H1 (cell line): Measurements from ENCODE around the gene C19orf44. TPM values are rescaled to one million over a fixed set of nuclear protein-coding genes. Genes with fewer than 3 reads are reported as not detected.

Experiments
- CTCF ChIA-PET: fragments of 300-600 bp; sonication (Branson Sonifier 250); formaldehyde crosslinking; loops from one replicate; lab custom pipeline; 2021; ENCODE audit not compliant: partially characterized antibody; lab: Charles Lee
- POLR2A ChIA-PET: fragments of 300-600 bp; sonication (Branson Sonifier 250); formaldehyde crosslinking; loops from one replicate; lab custom pipeline; 2021; ENCODE audit warnings: inconsistent platforms; ENCODE audit not compliant: partially characterized antibody; lab: Charles Lee
- DNase-seq, 2 experiments: peaks; one replicate each; pipeline versions ENCODE4 v3.0.0 to v3.0.0-alpha.2; 2010 to 2022; ENCODE audit warnings: low spot score in 2 of 2, low read depth in 1 of 2, mixed read lengths in 1 of 2
- FAIRE-seq: peaks from 2 replicates; lab custom pipeline; 2011; peaks lifted over from hg19 to GRCh38; lab: Jason Lieb, UNC
- H2AFZ ChIP-seq: 2 replicates; pipeline ENCODE4 v1.8.1; 2012; ENCODE audit warnings: low read length, inconsistent platforms
- H2AK5ac ChIP-seq: 2 replicates; pipeline ENCODE4 v1.6.1; 2013; ENCODE audit warnings: low read depth, low read length
- H2BK120ac ChIP-seq: replicated peaks from 2 replicates; pipeline ENCODE3; 2013; ENCODE audit warnings: low read depth, low read length, inconsistent platforms
- H2BK12ac ChIP-seq: 2 replicates; pipeline ENCODE4 v1.6.1; 2013; ENCODE audit warnings: low read depth, low read length
- H2BK15ac ChIP-seq: 2 replicates; pipeline ENCODE4 v1.6.1; 2013; ENCODE audit warnings: low read length
- H2BK20ac ChIP-seq: 2 replicates; pipeline ENCODE4 v1.6.1; 2013; ENCODE audit warnings: low read length
- H2BK5ac ChIP-seq: 2 replicates; pipeline ENCODE4 v1.6.1; 2013; ENCODE audit warnings: low read depth, low read length
- H3K14ac ChIP-seq: 2 replicates; pipeline ENCODE4 v1.6.1; 2013; ENCODE audit warnings: inconsistent platforms; ENCODE audit not compliant: insufficient read length
- H3K18ac ChIP-seq: 2 replicates; pipeline ENCODE4 v1.6.1; 2013; ENCODE audit warnings: low read length; ENCODE audit errors: extremely low read depth
- H3K23ac ChIP-seq: 2 replicates; pipeline ENCODE4 v1.6.1; 2013; ENCODE audit warnings: inconsistent platforms; ENCODE audit not compliant: insufficient read length
- H3K23me2 ChIP-seq: 2 replicates; pipeline ENCODE4 v1.6.1; 2013; ENCODE audit warnings: low read depth, low read length
- H3K27ac ChIP-seq: 2 replicates; pipeline ENCODE4 v1.6.1; 2011; ENCODE audit warnings: low read depth, low read length, inconsistent platforms
- H3K27me3 ChIP-seq, 4 experiments: replicated peaks in 1 of 4; 1 replicate in 1 of 4; 2 replicates in 3 of 4; pipeline versions ENCODE4 v1.6.1 to v1.8.1; 2011 to 2013; ENCODE audit warnings: low read length in 3 of 4, mild to moderate bottlenecking in 3 of 4, inconsistent platforms in 2 of 4, mixed read lengths in 2 of 4, moderate library complexity in 1 of 4; ENCODE audit not compliant: control insufficient read depth in 3 of 4, insufficient read depth in 3 of 4; ENCODE audit errors: extremely low read depth in 1 of 4
- H3K36me3 ChIP-seq, 4 experiments: 2 replicates each; pipeline versions ENCODE4 v1.6.1 to v1.8.1; 2011 to 2013; ENCODE audit warnings: mild to moderate bottlenecking in 4 of 4, low read length in 3 of 4, moderate library complexity in 2 of 4, control low read depth in 1 of 4, inconsistent platforms in 1 of 4; ENCODE audit not compliant: insufficient read depth in 4 of 4, control insufficient read depth in 2 of 4
- H3K4ac ChIP-seq: replicated peaks from 2 replicates; pipeline ENCODE3; 2013; ENCODE audit warnings: low read length, low read depth, mixed read lengths, inconsistent platforms; ENCODE audit not compliant: insufficient read length
- H3K4me1 ChIP-seq, 4 experiments: replicated peaks in 1 of 4; 1 replicate in 1 of 4; 2 replicates in 3 of 4; pipeline versions ENCODE4 v1.6.1 to v1.8.1; 2011 to 2013; ENCODE audit warnings: low read length in 3 of 4, inconsistent platforms in 2 of 4, mixed read lengths in 1 of 4; ENCODE audit not compliant: insufficient read depth in 4 of 4, control insufficient read depth in 3 of 4
- H3K4me2 ChIP-seq, 2 experiments: 2 replicates each; pipeline versions ENCODE4 v1.6.1 to v1.8.1; 2011 to 2013; ENCODE audit warnings: low read depth in 2 of 2, low read length in 2 of 2, control low read depth in 1 of 2, inconsistent platforms in 1 of 2, mild to moderate bottlenecking in 1 of 2; ENCODE audit not compliant: insufficient read depth in 1 of 2
- H3K4me3 ChIP-seq, 4 experiments: fragments of 200-600, 300-600 bp in 1 of 4; sonication (generic), shearing (Covaris generic), sonication (Bioruptor Twin) in 1 of 4; 2 replicates each; pipeline versions ENCODE4 v1.5.1 to v1.8.1; 2011 to 2016; ENCODE audit warnings: low read length in 4 of 4, low read depth in 3 of 4, control low read depth in 2 of 4, inconsistent platforms in 2 of 4, mild to moderate bottlenecking in 2 of 4, mixed read lengths in 1 of 4, moderate library complexity in 1 of 4; ENCODE audit not compliant: insufficient read depth in 2 of 4; ENCODE audit errors: extremely low read depth in 1 of 4
- H3K56ac ChIP-seq: replicated peaks from 2 replicates; pipeline ENCODE3; 2013; ENCODE audit warnings: low read depth, mild to moderate bottlenecking, mixed read lengths, low read length, inconsistent platforms; ENCODE audit not compliant: insufficient read length
- H3K79me1 ChIP-seq: 2 replicates; pipeline ENCODE4 v1.6.1; 2013; ENCODE audit warnings: low read depth, low read length, control low read depth
- H3K79me2 ChIP-seq, 2 experiments: 2 replicates each; pipeline versions ENCODE4 v1.6.1 to v1.8.1; 2012 to 2013; ENCODE audit warnings: low read length in 2 of 2, mild to moderate bottlenecking in 2 of 2, inconsistent platforms in 1 of 2; ENCODE audit not compliant: insufficient read depth in 2 of 2, control insufficient read depth in 1 of 2
- H3K9ac ChIP-seq, 4 experiments: replicated peaks in 1 of 4; 1 replicate in 1 of 4; 2 replicates in 3 of 4; pipeline versions ENCODE4 v1.6.1 to v1.8.1; 2011 to 2013; ENCODE audit warnings: low read depth in 3 of 4, low read length in 3 of 4, control low read depth in 2 of 4, mild to moderate bottlenecking in 2 of 4, moderate library complexity in 2 of 4, inconsistent platforms in 1 of 4; ENCODE audit errors: extremely low read depth in 1 of 4
- H3K9me3 ChIP-seq, 2 experiments: 2 replicates each; pipeline versions ENCODE4 v1.6.1 to v1.8.1; 2012 to 2013; ENCODE audit warnings: mild to moderate bottlenecking in 2 of 2, moderate library complexity in 2 of 2, control low read depth in 1 of 2, inconsistent platforms in 1 of 2, low read depth in 1 of 2, low read length in 1 of 2, mixed read lengths in 1 of 2; ENCODE audit not compliant: insufficient read depth in 2 of 2
- H4K20me1 ChIP-seq, 2 experiments: replicated peaks in 1 of 2; 2 replicates each; pipeline versions ENCODE3 to v1.8.1; 2011 to 2013; ENCODE audit warnings: inconsistent platforms in 2 of 2, low read length in 2 of 2, mild to moderate bottlenecking in 1 of 2; ENCODE audit not compliant: insufficient read depth in 2 of 2, control insufficient read depth in 1 of 2
- H4K5ac ChIP-seq: 2 replicates; pipeline ENCODE4 v1.6.1; 2013; ENCODE audit warnings: low read length, low read depth, mixed read lengths, inconsistent platforms; ENCODE audit not compliant: insufficient read length
- H4K8ac ChIP-seq: 2 replicates; pipeline ENCODE4 v1.8.0; 2013; ENCODE audit warnings: mild to moderate bottlenecking, moderate library complexity, low read length, inconsistent platforms; ENCODE audit not compliant: insufficient read depth; ENCODE audit errors: extremely low read depth
- H4K91ac ChIP-seq: replicated peaks from 2 replicates; pipeline ENCODE3; 2013; ENCODE audit warnings: low read length, mixed read lengths, inconsistent platforms; ENCODE audit not compliant: insufficient read length
- HDAC2 ChIP-seq, 2 experiments: fragments of 300-600 bp in 1 of 2; sonication (generic) in 1 of 2; IDR thresholded peaks; 2 replicates each; pipeline ENCODE4 v1.6.1; 2011 to 2012; ENCODE audit warnings: low read depth in 2 of 2, low read length in 2 of 2, mild to moderate bottlenecking in 2 of 2, moderate library complexity in 2 of 2, borderline replicate concordance in 1 of 2, inconsistent platforms in 1 of 2
- RFX5 ChIP-seq: IDR thresholded peaks from 2 replicates; pipeline ENCODE4 v1.6.1; 2011; ENCODE audit warnings: low read depth, low read length, improper control_type of control experiment, borderline replicate concordance
- SIRT6 ChIP-seq: IDR thresholded peaks from one replicate; pipeline ENCODE4 v1.7.1; 2012; ENCODE audit warnings: low read length, inconsistent platforms
- TBP ChIP-seq: IDR thresholded peaks from 2 replicates; pipeline ENCODE4 v1.6.1; 2011; ENCODE audit warnings: low read depth, low read length, improper control_type of control experiment
- WGBS, 2 experiments: shearing (Covaris generic) in 1 of 2; methylation state at CpG; one replicate each; pipeline versions ENCODE4 v1.1.6 to v1.1.7; 2013 to 2015; ENCODE audit warnings: low lambda C conversion rate in 2 of 2, mixed read lengths in 2 of 2, inconsistent platforms in 1 of 2, low coverage in 1 of 2, missing lambda C conversion rate in 1 of 2; ENCODE audit not compliant: insufficient replicate concordance in 2 of 2, insufficient coverage in 1 of 2, insufficient read length in 1 of 2; ENCODE audit errors: extremely low coverage in 1 of 2, missing lambda C conversion rate in 1 of 2; 5-methylcytosine and 5-hydroxymethylcytosine counted together
- polyA plus RNA-seq, 7 experiments: library from polyadenylated mRNA; depleted of rRNA in 3 of 7; stranded (reverse) in 5 of 7; unstranded in 2 of 7; fragments of >200 nt in 5 of 7; fragments of 200-250 nt in 2 of 7; gene quantifications; 1 replicate in 5 of 7; 2 replicates in 1 of 7; 4 replicates in 1 of 7; pipeline versions ENCODE4 v1.2.1 to v1.2.3, GENCODE V29; 2011 to 2013; ENCODE audit warnings: missing spikeins in 2 of 7, mixed read lengths in 2 of 7
- total RNA-seq: library from RNA; stranded (reverse); fragmentation: NEBNext Ultra II Directional; extraction: Animal tissue kit (Norgen Biotek cat#: 25700); gene quantifications from 2 replicates; pipeline ENCODE4 v1.2.1, GENCODE V29; 2021

Gene C19orf44
- total and polyA plus RNA-seq, 2 of the 8 experiments (the other 6 are each of a cell fraction or from before 2014, with no cell fraction given): 2.1 to 4.5 TPM

DNA sequence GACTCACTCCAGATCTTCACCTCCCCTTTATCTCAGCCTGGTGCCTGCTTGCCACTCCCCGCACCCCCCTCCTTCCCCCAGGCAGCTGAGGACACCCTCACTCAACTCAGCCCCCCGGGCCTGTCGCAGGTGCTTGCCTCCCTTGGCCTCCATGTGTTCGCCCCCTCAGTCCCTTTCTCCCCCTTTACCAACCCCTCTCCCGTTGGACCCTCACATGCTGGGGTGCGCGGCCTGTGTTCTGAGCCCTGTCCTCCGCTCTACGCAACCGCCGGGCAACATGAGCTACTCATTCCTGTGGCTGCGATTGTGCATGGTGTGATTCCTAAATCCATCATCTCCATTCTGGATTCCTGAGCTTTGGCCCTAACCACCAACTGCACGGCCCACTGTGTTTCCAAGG is 40.9 kb downstream of the C19orf44 start:
- Histone ChIP-seq H3K79me2 (peaks cover 35 to 58% of the 10 kb centered on the region in 2 experiments), H4K5ac (no peak overlapping the region), H3K23ac (no peak overlapping the region), H2AK5ac (no peak overlapping the region), H3K9ac (no peak overlapping the region), H2BK12ac (no peak overlapping the region), H2BK15ac (no peak overlapping the region), H2BK120ac (no peak overlapping the region), H2AFZ (no peak overlapping the region), H3K14ac (no peak overlapping the region), H3K9me3 (no peaks in the 10 kb centered on the region), H3K79me1 (peaks cover 15% of the 10 kb centered on the region), H3K56ac (no peak overlapping the region), H3K4me2 (no peak overlapping the region), H4K20me1 (peaks cover 25 to 45% of the 10 kb centered on the region in 2 experiments), H4K91ac (no peak overlapping the region), H3K18ac (no peak overlapping the region), H3K36me3 (peaks cover 13 to 54% (median 37%) of the 10 kb centered on the region in 4 experiments), H3K27ac (no peak overlapping the region), H3K4me3 (no peak overlapping the region), H2BK5ac (no peak overlapping the region), H3K4me1 (peaks cover 0 to 5% (median 3%) of the 10 kb centered on the region in 4 experiments; a peak in 4 of 7 replicates), H2BK20ac (no peak overlapping the region), H3K23me2 (peaks cover 6% of the 10 kb centered on the region; the same call in 1 of the 2 replicates), H3K27me3 (no peaks in the 10 kb centered on the region), H3K4ac (no peak overlapping the region), H4K8ac (no peak overlapping the region)
- ChIA-PET POLR2A (interaction anchor here (1.1 to 3.3 kb wide), 4 partner anchors 8 to 123 kb away, joined by 3 to 9 read pairs (median 4); partner anchors contain the start of gene SMIM7), CTCF (interaction anchor here (1.0 kb wide), 1 partner anchor 64 kb away, joined by 3 read pairs; no protein-coding TSS in a partner anchor)
- FAIRE-seq (no peak), DNase-seq (no peak)
- WGBS, 2 experiments: 95% methylated on average over 10 of the region's 13 CpGs; no CpG with 5 or more reads in 1 of the 2 experiments
- TF ChIP-seq RFX5 (no peak), TBP (no peak), SIRT6 (no peak), HDAC2 (IDR thresholded peaks at IDR 0.05; ENCODE audit: borderline replicate concordance in 1 of 2, low read depth in 2 of 2, low read length in 2 of 2) (no peak)
